HG03342 (cell line): ENCODE measurements around the gene CES4A.
"Not testable (repeated sequence)": the region's sequence is repeated elsewhere in the genome, so short reads cannot be mapped to it uniquely, and the experiment has no call there.

Source experiments
- ATAC-seq: cut with Tn5 transposase; IDR thresholded peaks from one replicate; pipeline ENCODE4 v1.9.1; 2021; ENCODE audit warnings: mild to moderate bottlenecking, moderate library complexity; ENCODE audit not compliant: unreplicated experiment

The CES4A gene

DNA sequence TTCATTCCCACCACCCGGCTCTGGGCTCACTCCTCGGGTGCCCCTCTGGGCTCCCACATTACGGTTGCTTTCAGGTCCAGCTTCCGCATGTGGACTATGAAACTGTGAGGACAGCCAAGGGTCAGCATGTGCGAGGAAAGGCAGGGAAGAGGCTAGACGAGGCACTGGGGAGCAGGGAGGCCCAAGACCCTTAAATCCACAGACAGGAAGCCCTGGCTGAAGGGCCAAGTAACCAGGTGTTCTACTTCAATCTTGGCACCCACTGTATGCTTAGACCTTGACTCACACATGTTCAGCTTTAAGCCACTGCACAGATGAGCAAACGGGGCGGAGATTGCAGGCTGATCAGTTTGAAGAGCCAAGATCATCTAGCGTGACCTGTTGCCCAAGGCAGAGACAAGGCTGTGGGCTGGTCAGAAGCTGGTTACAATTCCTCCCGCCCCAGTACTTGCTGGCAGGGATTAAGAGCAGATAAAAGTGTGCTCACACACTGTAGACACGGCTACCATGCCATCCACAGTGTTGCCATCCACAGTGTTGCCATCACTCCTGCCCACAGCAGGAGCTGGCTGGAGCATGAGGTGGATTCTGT, at the start of gene CES4A:
Gene CES4A, plus strand, starts transcription at position 393 of the 592 bp plus-strand sequence. Its CDS starts 184 bp downstream, at position 577.
- ATAC-seq = no peak

DNA sequence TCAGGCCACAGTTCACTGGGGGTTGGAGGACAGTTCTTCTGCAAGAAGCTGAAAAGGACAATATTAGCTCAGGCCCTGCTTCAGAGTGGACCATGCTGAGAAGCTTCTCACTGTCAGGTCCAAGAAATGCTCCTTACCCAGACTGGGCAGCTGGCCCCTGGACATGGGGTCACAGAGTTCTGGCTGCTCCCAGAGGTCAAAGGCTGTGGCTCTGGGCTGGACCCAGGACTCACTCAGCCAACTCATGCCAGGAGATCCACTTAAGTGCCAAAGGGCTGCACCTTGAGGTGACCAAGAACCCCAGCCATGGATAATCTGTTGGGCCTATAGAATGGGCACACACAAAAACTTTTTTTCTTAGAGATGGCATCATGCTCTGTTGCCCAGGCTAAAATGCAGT, 49.0 kb upstream of the CES4A start:
- ATAC-seq = no peak

- ATAC-seq = no peak
These were observed 48.2 kb upstream of the CES4A start for GRCh38 chr16:66940236-66940635.

GRCh38 chr16:66942981-66943380, 45.4 kb upstream of the CES4A start:
- ATAC-seq = no peak

- no peak for ATAC-seq
These were observed 44.8 kb upstream of the CES4A start for GRCh38 chr16:66943426-66944053.

GRCh38 chr16:66944054-66944441, 44.3 kb upstream of the CES4A start:
- ATAC-seq = no peak

- not testable (repeated sequence) for ATAC-seq
These were observed 43.4 kb upstream of the CES4A start for GRCh38 chr16:66944971-66945370.

- ATAC-seq = no peak
These were observed 42.5 kb upstream of the CES4A start for GRCh38 chr16:66945939-66946338.

- ATAC-seq = no peak
These were observed 41.8 kb upstream of the CES4A start for GRCh38 chr16:66946541-66946940.

DNA sequence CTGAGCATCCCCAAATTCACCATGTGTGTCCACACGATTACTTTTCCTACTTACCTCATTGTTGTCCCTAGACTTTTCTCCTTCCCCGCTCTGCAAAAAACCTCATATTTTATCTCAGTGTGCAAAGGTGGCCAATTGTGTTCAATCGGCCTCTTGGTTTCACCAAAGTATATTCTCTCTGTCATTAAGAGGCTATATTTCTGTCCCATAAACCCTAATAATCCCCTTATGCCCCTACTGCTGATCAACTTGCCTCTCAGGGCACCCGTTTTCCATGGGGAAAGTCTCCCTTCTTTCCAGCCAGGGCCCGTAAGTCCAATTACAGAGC, 41.5 kb upstream of the CES4A start:
- ATAC-seq = no peak

- peak; percentile 75 for ATAC-seq
These were observed 40.9 kb upstream of the CES4A start for GRCh38 chr16:66947302-66948065.

- ATAC-seq = no peak
These were observed 40.1 kb upstream of the CES4A start for GRCh38 chr16:66948134-66948836.

- no peak for ATAC-seq
These were observed 39.6 kb upstream of the CES4A start for GRCh38 chr16:66948837-66949225.

DNA sequence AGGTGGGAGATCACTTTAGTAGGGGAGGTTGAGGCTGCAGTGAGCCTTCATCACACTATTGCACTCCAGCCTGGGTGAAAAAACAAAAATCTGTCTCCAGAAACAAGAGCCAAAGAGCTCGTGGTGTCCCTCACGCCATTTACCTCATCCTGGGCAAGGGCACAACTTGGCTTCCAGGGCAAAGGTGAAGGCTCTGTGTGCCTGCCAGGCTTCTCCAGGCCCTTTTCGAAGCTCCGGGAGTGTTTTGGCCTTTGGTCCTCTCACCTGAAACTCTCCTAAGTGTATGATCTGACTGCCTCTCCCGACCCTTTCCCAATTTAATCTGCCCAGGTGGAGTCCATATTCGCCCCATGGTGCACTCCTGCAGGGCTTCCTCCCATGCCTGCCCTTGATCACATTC, 38.9 kb upstream of the CES4A start:
- ATAC-seq = no peak

- no peak for ATAC-seq
These were observed 38.0 kb upstream of the CES4A start for GRCh38 chr16:66950437-66950836.

DNA sequence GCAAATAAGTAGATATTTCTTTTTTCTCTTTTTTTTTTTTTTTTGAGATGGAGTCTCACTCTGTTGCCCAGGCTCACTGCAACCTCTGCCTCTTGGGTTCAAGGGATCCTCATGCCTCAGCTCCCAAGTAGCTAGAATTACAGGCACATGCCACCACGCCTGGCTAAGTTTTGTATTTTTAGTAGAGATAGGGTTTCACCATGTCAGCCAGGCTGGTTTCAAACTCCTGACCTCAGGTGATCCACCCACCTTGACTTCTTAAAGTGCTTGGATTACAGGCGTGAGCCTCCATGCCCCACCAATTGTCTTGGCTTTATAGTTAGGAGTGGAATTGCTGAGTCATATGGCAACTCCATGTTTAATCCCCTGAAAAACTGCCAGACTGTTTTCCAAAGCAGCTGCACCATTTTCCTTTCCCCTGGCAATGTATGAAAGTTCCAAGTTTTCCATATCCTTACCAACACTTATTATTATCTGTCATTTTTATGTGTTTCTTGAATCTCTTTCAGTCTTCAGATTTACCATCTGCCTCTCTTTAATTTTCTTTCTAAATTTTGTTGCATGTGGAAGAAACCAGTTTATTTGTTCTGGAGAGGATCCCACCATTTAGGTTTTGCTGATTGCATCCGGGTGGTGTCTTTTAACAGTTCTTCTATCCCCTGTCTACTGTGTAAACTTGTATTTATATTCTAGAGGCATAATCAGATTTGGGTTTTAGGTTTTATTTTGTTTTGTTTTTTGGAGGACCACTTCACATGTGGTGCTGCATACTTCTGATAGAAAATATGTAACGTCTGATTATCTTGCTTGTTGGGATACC, 37.2 kb upstream of the CES4A start:
- no peak for ATAC-seq

DNA sequence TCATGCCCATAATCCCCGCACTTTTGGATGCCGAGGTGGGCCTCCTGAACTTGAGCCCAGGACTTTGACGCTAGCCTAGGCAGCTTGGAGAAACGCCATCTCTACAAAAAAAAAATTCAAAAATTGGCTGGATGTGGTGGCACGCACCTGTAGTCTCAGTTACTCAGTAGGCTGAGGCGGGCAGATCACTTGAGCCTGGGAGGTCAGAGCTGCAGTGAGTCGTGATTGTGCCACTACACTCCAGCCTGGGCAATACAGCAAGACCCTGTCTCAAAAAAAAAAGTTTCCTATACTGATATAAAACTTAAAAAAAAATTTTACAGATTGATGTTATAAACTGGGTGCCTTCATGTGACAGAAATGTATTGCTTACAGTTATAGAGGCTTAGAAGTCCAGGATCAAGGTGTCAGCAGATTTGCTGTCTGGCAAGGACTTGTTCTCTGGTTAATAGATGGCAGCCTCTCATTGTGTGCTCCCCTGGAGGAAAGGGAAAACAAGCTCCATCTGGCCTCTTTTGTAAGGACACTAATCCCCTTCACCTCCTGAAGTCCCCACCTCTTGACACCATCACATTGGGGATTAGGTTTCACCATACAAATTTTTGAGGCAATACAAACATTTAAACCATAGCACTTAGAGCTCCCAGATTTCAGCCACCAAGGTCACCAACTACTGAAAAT, 35.8 kb upstream of the CES4A start:
- no peak for ATAC-seq

DNA sequence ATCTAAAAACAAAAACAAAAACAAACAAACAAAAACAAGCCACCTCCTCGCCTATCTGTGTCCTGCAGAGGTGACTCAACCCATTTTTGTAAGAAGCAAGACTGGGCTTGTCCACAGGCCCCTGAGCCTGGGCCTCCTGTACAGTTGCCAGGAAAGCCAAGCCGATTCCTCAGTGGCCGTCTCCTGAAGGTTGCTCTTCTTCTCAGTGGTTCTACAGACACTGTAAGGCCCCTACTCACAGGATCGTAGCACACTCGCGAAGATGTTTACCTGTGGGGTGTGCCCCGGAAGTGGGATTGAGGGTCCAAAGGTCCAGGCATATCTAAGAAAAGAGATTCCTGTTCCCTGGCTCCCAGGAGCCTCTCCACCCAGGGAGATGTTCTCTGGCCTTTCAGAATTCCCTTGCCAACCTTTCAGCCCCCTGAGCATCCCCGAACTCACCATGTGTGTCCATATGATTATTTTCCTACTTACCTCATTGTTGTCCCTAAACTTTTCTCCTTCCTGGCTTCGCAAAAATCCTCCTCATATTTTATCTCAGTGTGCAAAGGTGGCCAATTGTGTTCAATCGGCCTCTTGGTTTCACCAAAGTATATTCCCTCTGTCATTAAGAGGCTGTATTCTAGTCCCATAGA, 34.8 kb upstream of the CES4A start:
- no peak for ATAC-seq

GRCh38 chr16:66954097-66954659, 34.2 kb upstream of the CES4A start:
- peak; percentile 54 for ATAC-seq
